ENCODE measurements around the gene PRKACB. TPM values are rescaled to one million over a fixed set of nuclear protein-coding genes. Genes with fewer than 3 reads are reported as not detected.

Gene PRKACB
- total RNA-seq, 4 donors from 2014 or later = 13.3 to 75.1 (median 34.2) TPM

GRCh38 chr1:84107955-84108354, 36.1 kb upstream of the PRKACB start:
- Histone ChIP-seq H3K27ac (no peak overlapping the region), H3K27me3 (no peaks in the 10 kb centered on the region), H3K4me1 (no peaks in the 10 kb centered on the region), H3K9me3 (no peaks in the 10 kb centered on the region), H3K4me3 (no peak overlapping the region), H3K36me3 (no peaks in the 10 kb centered on the region)
- TF ChIP-seq CTCF (IDR thresholded peaks at IDR 0.05) = no peak
- no peak for TF ChIP-seq POLR2A (IDR thresholded peaks at IDR 0.05)
- no peak for DNase-seq
- intact Hi-C loops (cut with DNase I; ENCODE audit: low total_unique reads) = no loop called here

- Histone ChIP-seq H3K4me3 (no peak overlapping the region), H3K9me3 (no peaks in the 10 kb centered on the region)
These were observed 35.0 kb upstream of the PRKACB start for GRCh38 chr1:84108900-84109578.

DNA sequence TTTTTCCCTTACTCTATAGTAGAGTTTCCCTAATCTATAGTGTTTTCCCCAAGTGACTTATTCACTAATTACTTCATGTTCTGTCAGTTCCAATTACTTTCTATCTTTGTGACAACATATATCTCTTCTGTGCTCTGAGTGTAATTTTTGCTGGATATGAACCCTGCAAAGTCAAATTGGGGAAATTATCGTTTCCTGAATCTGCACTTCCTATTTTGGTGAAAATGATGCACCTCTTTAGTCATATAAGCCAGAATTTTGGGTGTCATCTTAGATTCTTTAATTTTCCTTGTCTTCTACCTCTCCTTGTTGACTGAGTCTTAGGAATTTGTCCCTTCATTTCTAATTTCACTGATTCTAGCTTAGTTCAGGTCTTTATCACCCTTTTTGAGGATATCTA, 33.4 kb upstream of the PRKACB start:
- no peak for DNase-seq
- intact Hi-C loops (cut with DNase I; ENCODE audit: low total_unique reads) = no loop called here
- H3K9me3 ChIP-seq = no peaks in the 10 kb centered on the region
- no peak overlapping the region for H3K27ac ChIP-seq
- no peaks in the 10 kb centered on the region for H3K36me3 ChIP-seq
- no peak overlapping the region for H3K4me3 ChIP-seq
- TF ChIP-seq POLR2A (IDR thresholded peaks at IDR 0.05) (no peak), CTCF (IDR thresholded peaks at IDR 0.05) (no peak)
- H3K27me3 ChIP-seq = no peaks in the 10 kb centered on the region
- no peaks in the 10 kb centered on the region for H3K4me1 ChIP-seq

More at GRCh38 chr1:84108900-84109578, 35.0 kb upstream of the PRKACB start:
- H3K27ac ChIP-seq = no peak overlapping the region
- no peak for DNase-seq
- TF ChIP-seq CTCF (IDR thresholded peaks at IDR 0.05) = no peak
- TF ChIP-seq POLR2A (IDR thresholded peaks at IDR 0.05) = no peak
- intact Hi-C loops (cut with DNase I; ENCODE audit: low total_unique reads) = no loop called here
- no peaks in the 10 kb centered on the region for H3K27me3 ChIP-seq
- H3K4me1 ChIP-seq = no peaks in the 10 kb centered on the region
- no peaks in the 10 kb centered on the region for H3K36me3 ChIP-seq

DNA sequence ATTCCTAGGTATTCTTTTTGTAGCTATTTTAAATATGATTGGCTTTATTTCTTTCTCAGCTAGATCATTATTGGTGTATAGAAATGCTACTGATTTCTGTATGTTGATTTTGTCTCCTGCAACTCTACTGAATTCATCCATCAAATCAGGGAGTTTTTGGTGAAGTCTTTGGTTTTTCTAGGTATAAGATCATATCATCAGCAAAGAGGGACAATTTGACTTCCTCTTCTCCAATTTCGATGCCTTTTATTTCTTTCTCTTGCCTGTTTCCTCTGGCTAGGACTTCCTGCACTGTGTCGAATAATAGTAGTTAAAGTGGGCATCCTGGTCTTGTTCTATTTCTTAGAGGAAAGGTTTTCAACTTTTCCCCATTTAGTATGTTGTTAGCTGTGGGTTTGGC, 27.5 kb upstream of the PRKACB start:
- Histone ChIP-seq H3K4me3 (no peak overlapping the region), H3K27me3 (no peaks in the 10 kb centered on the region), H3K4me1 (no peaks in the 10 kb centered on the region), H3K36me3 (no peaks in the 10 kb centered on the region), H3K27ac (no peak overlapping the region), H3K9me3 (no peaks in the 10 kb centered on the region)
- no peak for DNase-seq
- intact Hi-C loops (cut with DNase I; ENCODE audit: low total_unique reads) = no loop called here
- no peak for TF ChIP-seq CTCF (IDR thresholded peaks at IDR 0.05)
- no peak for TF ChIP-seq POLR2A (IDR thresholded peaks at IDR 0.05)

- H3K4me1 ChIP-seq = no peaks in the 10 kb centered on the region
- TF ChIP-seq POLR2A (IDR thresholded peaks at IDR 0.05) (no peak), CTCF (IDR thresholded peaks at IDR 0.05) (no peak)
- DNase-seq = no peak
- no peaks in the 10 kb centered on the region for H3K36me3 ChIP-seq
- intact Hi-C loops (cut with DNase I; ENCODE audit: low total_unique reads) = no loop called here
- no peak overlapping the region for H3K27ac ChIP-seq
- H3K4me3 ChIP-seq = no peak overlapping the region
- H3K9me3 ChIP-seq = no peaks in the 10 kb centered on the region
- no peaks in the 10 kb centered on the region for H3K27me3 ChIP-seq
These were observed 26.2 kb upstream of the PRKACB start for GRCh38 chr1:84117868-84118267.

All from uterus (tissue), 4 donors.